GM12873 (cell line): ENCODE results near the gene MYOM1.

Source experiments
- CTCF ChIP-seq: IDR thresholded peaks from 2 replicates; pipeline ENCODE4 v1.5.1; 2012; ENCODE audit warnings: low read depth, mild to moderate bottlenecking, moderate library complexity, low read length, control low read depth; ENCODE audit not compliant: insufficient read depth; ENCODE audit errors: missing control alignments

Gene MYOM1

GRCh38 chr18:3162181-3162580, 57.6 kb downstream of the MYOM1 start:
- no peak for TF ChIP-seq CTCF

DNA sequence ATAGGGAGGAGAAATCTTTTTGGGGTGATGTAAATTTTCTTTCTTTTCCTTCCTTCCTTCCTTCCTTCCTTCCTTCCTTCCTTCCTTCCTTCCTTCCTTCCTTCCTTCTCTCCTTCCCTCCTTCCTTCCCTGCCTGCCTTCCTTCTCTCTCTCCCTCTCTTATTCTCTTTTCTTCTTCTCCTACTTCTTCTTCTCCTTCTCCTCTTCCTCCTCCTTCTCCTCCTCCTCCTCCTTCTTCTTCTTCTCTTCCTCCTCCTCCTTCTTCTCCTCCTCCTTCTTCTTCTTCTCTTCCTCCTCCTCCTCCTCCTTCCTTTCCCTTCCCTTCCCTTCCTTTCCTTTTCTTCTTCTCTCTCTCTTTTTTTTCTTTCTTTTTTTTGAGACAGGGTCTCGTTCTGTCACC, 59.9 kb downstream of the MYOM1 start:
- no peak for TF ChIP-seq CTCF

GRCh38 chr18:3157606-3158005, 62.2 kb downstream of the MYOM1 start:
- TF ChIP-seq CTCF = no peak

DNA sequence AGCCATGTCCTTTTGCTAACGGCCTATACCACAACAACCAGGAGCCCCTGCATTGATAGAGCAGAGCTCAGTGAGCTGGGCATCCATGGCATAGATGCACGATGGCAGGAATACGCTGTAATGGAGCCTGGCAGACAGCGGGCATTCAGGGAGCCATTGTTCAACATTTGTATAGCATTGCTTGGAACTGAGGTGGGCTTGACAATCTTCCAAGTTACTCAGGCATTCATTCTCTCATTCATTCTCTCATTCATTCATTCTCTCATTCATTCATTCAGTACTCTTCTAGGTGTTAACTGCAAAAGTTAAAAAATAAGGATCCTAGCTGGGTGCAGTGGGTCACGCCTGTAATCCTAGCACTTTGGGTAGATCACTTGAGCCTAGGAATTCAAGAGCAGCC, 62.7 kb downstream of the MYOM1 start:
- no peak for TF ChIP-seq CTCF

DNA sequence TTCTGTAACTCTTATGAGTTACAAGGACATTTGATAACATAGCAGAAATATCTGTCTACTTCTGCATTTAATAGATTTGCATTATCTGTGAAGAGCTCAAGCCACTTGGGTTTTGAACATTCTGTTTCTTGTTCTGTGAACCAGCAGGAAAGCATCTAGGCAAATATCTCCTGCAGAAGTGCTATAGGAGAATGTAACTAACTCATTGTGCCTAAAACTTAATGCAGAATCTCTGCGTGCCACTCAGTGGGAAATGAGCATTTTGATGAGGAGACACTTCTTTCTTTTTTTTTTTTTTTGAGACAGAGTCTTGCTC, 63.5 kb downstream of the MYOM1 start:
- no peak for TF ChIP-seq CTCF

- TF ChIP-seq CTCF = no peak
Measured at GRCh38 chr18:3154214-3154613, 65.6 kb downstream of the MYOM1 start.

DNA sequence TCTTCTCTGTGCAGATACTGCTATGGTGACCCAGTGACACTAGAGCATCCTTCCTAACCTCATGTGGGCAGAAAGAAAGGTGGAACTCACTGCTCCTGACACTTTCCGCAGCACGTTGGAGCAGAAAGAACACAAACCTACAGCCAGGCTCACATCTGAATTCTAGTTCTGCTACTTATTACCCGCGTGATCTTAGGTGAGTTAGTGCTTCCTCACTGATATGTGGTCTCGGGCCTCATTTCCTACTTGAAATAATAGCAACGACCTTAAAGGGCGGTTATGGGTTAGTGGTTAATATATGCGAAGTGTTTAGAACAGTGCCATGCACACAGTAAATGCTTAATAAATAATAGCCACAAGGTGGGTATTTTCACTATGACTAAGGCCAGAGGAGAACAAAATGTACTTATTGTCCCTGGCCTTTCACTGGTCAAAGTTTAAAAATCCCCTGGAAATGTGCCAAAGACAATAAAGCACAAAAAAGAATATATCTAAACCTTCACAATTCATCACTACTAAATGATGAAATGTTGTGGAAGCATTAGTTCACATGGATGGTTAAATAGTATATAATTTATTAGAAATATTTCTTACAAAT, 66.6 kb downstream of the MYOM1 start:
- TF ChIP-seq CTCF = no peak
